RWPE2 (cell line): Measurements from ENCODE around the gene ZBTB12.

ENCODE experiments used
- ATAC-seq: fragments of 200-7000 bp; cut with Tn5 transposase; 3 replicates; pipeline ENCODE4 v1.9.1; 2021; ENCODE audit warnings: low read depth
- DNase-seq: peaks from one replicate; pipeline ENCODE4 v3.0.0-alpha.2; 2020; ENCODE audit warnings: low spot score
- H3K27ac ChIP-seq: fragments of 450-650 bp; 2 replicates; pipeline ENCODE4 v1.5.1; 2017; ENCODE audit warnings: mild to moderate bottlenecking; ENCODE audit not compliant: poor library complexity, severe bottlenecking
- H3K27me3 ChIP-seq: fragments of 250-450 bp; sonication (Bioruptor Pico); 2 replicates; pipeline ENCODE4 v1.5.1; 2021; ENCODE audit warnings: mild to moderate bottlenecking, moderate library complexity; ENCODE audit not compliant: insufficient read depth, poor library complexity, severe bottlenecking
- H3K36me3 ChIP-seq: fragments of 250-450 bp; sonication (Bioruptor Pico); 2 replicates; pipeline ENCODE4 v1.5.1; 2020; ENCODE audit warnings: low read depth, mild to moderate bottlenecking, moderate library complexity
- H3K4me1 ChIP-seq: fragments of 250-450 bp; sonication (Bioruptor Pico); 2 replicates; pipeline ENCODE4 v1.5.1; 2021; ENCODE audit warnings: mild to moderate bottlenecking, moderate library complexity; ENCODE audit not compliant: insufficient read depth, poor library complexity, severe bottlenecking
- H3K4me3 ChIP-seq: fragments of 250-450 bp; sonication (Bioruptor Pico); 2 replicates; pipeline ENCODE4 v1.5.1; 2021; ENCODE audit warnings: mild to moderate bottlenecking, moderate library complexity; ENCODE audit not compliant: severe bottlenecking
- H3K9me3 ChIP-seq: fragments of 250-450 bp; sonication (Bioruptor Pico); 2 replicates; pipeline ENCODE4 v1.5.1; 2021; ENCODE audit warnings: mild to moderate bottlenecking, moderate library complexity; ENCODE audit not compliant: severe bottlenecking
- CTCF ChIP-seq: fragments of 450-650 bp; IDR thresholded peaks from one replicate; pipeline ENCODE4 v1.5.1; 2017; ENCODE audit warnings: mild to moderate bottlenecking, moderate library complexity; ENCODE audit not compliant: poor library complexity, severe bottlenecking

The ZBTB12 gene

GRCh38 chr6:31881136-31881859, 20.6 kb downstream of the ZBTB12 start:
- Histone ChIP-seq H3K36me3 (peaks cover 52% of the 10 kb centered on the region), H3K9me3 (no peaks in the 10 kb centered on the region), H3K4me3 (no peak overlapping the region), H3K27me3 (no peaks in the 10 kb centered on the region), H3K4me1 (no peaks in the 10 kb centered on the region), H3K27ac (no peak overlapping the region)
- DNase-seq (no peak), ATAC-seq (no peak)
- TF ChIP-seq CTCF, result no peak

GRCh38 chr6:31880616-31881015, 21.3 kb downstream of the ZBTB12 start:
- no peak for ATAC-seq
- no peak for DNase-seq
- Histone ChIP-seq H3K36me3 (peaks cover 45% of the 10 kb centered on the region), H3K4me3 (no peak overlapping the region), H3K27me3 (no peaks in the 10 kb centered on the region), H3K27ac (no peak overlapping the region), H3K9me3 (no peaks in the 10 kb centered on the region), H3K4me1 (no peaks in the 10 kb centered on the region)
- no peak for TF ChIP-seq CTCF

GRCh38 chr6:31879901-31880300, 22.0 kb downstream of the ZBTB12 start:
- no peaks in the 10 kb centered on the region for H3K9me3 ChIP-seq
- H3K4me3 ChIP-seq, result no peak overlapping the region
- no peak for TF ChIP-seq CTCF
- no peak overlapping the region for H3K27ac ChIP-seq
- H3K36me3 ChIP-seq, result peaks cover 41% of the 10 kb centered on the region
- no peak for DNase-seq
- H3K4me1 ChIP-seq, result no peaks in the 10 kb centered on the region
- no peak for ATAC-seq
- no peaks in the 10 kb centered on the region for H3K27me3 ChIP-seq

GRCh38 chr6:31879143-31879542, 22.7 kb downstream of the ZBTB12 start:
- no peak overlapping the region for H3K4me3 ChIP-seq
- no peak for DNase-seq
- no peaks in the 10 kb centered on the region for H3K9me3 ChIP-seq
- TF ChIP-seq CTCF, result no peak
- ATAC-seq, result no peak
- H3K27ac ChIP-seq, result no peak overlapping the region
- no peaks in the 10 kb centered on the region for H3K4me1 ChIP-seq
- H3K36me3 ChIP-seq, result peaks cover 34% of the 10 kb centered on the region
- H3K27me3 ChIP-seq, result no peaks in the 10 kb centered on the region

- H3K36me3 ChIP-seq, result peaks cover 34% of the 10 kb centered on the region
- H3K4me1 ChIP-seq, result no peaks in the 10 kb centered on the region
- ATAC-seq, result peak; percentile 20; the same call in 2 of the 3 replicates
- H3K9me3 ChIP-seq, result no peaks in the 10 kb centered on the region
- no peak within 1 kb of the TSS for H3K27ac ChIP-seq
- peak; percentile 56 for DNase-seq
- no peak for TF ChIP-seq CTCF
- no peak within 1 kb of the TSS for H3K4me3 ChIP-seq
- no peaks in the 10 kb centered on the region for H3K27me3 ChIP-seq
These were observed 23.2 kb downstream of the ZBTB12 start, which contains the start of gene SLC44A4 for GRCh38 chr6:31878726-31879125. Gene SLC44A4 (minus strand): TSS chr6:31878997. CDS start chr6:31878980, 17 bp downstream.
